GM21390 (cell line): ENCODE results near the gene CHRDL1.
"Not testable (repeated sequence)": the region's sequence is repeated elsewhere in the genome, so short reads cannot be mapped to it uniquely, and the experiment has no call there.

Experiments used
- ATAC-seq: cut with Tn5 transposase; IDR thresholded peaks from one replicate; pipeline ENCODE4 v1.9.1; 2021; ENCODE audit not compliant: unreplicated experiment

CHRDL1 gene

GRCh38 chrX:110665223-110666002, 130.2 kb downstream of the CHRDL1 start:
- no peak for ATAC-seq

GRCh38 chrX:110657073-110657472, 138.5 kb downstream of the CHRDL1 start:
- no peak for ATAC-seq

- ATAC-seq: not testable (repeated sequence)
Observed at GRCh38 chrX:110654280-110654679, 141.3 kb downstream of the CHRDL1 start.

GRCh38 chrX:110646386-110646785, 149.2 kb downstream of the CHRDL1 start:
- no peak for ATAC-seq
